Glutamatergic neuron (in vitro differentiated cells): Measurements from ENCODE around the gene LDLRAD4. TPM values are rescaled to one million over a fixed set of nuclear protein-coding genes. Genes with fewer than 3 reads are reported as not detected.

Experiments used
- DNase-seq: peaks from one replicate; pipeline ENCODE4 v3.0.0; 2022
- H3K27ac Mint-ChIP-seq: one replicate; pipeline ENCODE4 v1.8.0; 2020; ENCODE audit warnings: mild to moderate bottlenecking, mixed read lengths, inconsistent platforms; ENCODE audit not compliant: unreplicated experiment
- H3K27me3 Mint-ChIP-seq: one replicate; pipeline ENCODE4 v1.8.0; 2020; ENCODE audit warnings: mild to moderate bottlenecking, moderate library complexity, mixed read lengths, inconsistent platforms; ENCODE audit not compliant: unreplicated experiment
- H3K36me3 Mint-ChIP-seq: one replicate; pipeline ENCODE4 v1.8.0; 2020; ENCODE audit warnings: mild to moderate bottlenecking, mixed read lengths, inconsistent platforms; ENCODE audit not compliant: unreplicated experiment
- H3K4me1 Mint-ChIP-seq: one replicate; pipeline ENCODE4 v1.8.0; 2020; ENCODE audit warnings: mild to moderate bottlenecking, low read depth, mixed read lengths, inconsistent platforms; ENCODE audit not compliant: unreplicated experiment
- H3K4me3 Mint-ChIP-seq: one replicate; pipeline ENCODE4 v1.8.0; 2020; ENCODE audit warnings: mild to moderate bottlenecking, mixed read lengths, inconsistent platforms; ENCODE audit not compliant: unreplicated experiment
- H3K9me3 Mint-ChIP-seq: one replicate; pipeline ENCODE4 v1.8.0; 2020; ENCODE audit warnings: mild to moderate bottlenecking, moderate library complexity, mixed read lengths, inconsistent platforms; ENCODE audit not compliant: unreplicated experiment
- total RNA-seq: library from RNA; stranded (reverse); fragmentation: NEBNext Ultra II Directional; extraction: Animal tissue kit (Norgen Biotek cat#: 25700); gene quantifications from one replicate; pipeline ENCODE4 v1.2.1, GENCODE V29; 2021; ENCODE audit not compliant: unreplicated experiment
- TF ChIP-seq, protein P1 (sequence below): fragments of 200-600 bp; sonication (generic); IDR thresholded peaks from one replicate; pipeline ENCODE4 v1.5.0; 2021; ENCODE audit not compliant: partially characterized antibody, unreplicated experiment

Gene LDLRAD4
- total RNA-seq, 1 donor from 2014 or later, result 0.29 TPM

DNA sequence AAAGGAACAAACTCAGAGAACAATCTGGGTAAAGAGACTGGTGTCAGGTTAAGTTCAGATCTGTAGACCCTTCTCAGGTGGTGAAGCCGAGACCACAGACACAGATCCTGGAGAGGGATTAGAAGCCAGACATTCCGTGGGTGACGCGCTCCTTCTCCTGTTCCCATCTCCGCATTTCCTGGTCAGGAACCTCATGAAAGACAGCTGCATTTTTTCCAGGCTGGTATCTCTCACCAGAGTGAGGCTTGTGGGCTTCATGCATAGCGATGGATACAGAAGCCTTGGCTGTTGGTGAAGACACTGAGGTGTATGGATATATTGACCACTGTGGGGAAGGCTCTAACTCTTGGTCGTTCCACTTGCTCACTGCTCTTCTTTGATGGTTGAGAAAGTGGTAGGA lies 355.2 kb downstream of the LDLRAD4 start:
- Mint-ChIP-seq H3K36me3 (no peaks in the 10 kb centered on the region), H3K27me3 (peaks cover 4% of the 10 kb centered on the region), H3K9me3 (peaks cover 3% of the 10 kb centered on the region), H3K27ac (no peak overlapping the region), H3K4me3 (no peak overlapping the region), H3K4me1 (no peaks in the 10 kb centered on the region)
- TF ChIP-seq, protein P1, sequence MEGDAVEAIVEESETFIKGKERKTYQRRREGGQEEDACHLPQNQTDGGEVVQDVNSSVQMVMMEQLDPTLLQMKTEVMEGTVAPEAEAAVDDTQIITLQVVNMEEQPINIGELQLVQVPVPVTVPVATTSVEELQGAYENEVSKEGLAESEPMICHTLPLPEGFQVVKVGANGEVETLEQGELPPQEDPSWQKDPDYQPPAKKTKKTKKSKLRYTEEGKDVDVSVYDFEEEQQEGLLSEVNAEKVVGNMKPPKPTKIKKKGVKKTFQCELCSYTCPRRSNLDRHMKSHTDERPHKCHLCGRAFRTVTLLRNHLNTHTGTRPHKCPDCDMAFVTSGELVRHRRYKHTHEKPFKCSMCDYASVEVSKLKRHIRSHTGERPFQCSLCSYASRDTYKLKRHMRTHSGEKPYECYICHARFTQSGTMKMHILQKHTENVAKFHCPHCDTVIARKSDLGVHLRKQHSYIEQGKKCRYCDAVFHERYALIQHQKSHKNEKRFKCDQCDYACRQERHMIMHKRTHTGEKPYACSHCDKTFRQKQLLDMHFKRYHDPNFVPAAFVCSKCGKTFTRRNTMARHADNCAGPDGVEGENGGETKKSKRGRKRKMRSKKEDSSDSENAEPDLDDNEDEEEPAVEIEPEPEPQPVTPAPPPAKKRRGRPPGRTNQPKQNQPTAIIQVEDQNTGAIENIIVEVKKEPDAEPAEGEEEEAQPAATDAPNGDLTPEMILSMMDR, result no peak
- no peak for DNase-seq

DNA sequence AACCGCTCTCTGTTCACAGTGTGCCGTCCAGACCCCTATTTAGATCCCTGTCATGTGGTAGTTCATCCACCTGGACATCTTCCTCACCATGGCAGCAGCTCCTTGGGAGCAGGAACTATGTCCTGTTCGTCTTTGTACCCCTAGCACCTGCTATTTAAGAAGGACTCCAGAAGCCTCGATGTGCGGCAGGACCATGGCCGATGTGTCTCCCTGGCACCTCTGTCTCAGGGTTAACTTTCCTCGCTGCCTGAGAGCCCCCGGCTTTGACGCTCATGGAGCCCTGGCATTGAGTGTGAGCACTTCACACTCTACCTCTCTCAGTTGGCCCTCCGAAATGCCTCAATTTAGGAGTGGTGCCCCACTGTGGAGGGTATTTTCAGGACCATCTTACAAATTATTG lies 355.8 kb downstream of the LDLRAD4 start:
- no peak overlapping the region for H3K4me3 Mint-ChIP-seq
- no peaks in the 10 kb centered on the region for H3K4me1 Mint-ChIP-seq
- no peaks in the 10 kb centered on the region for H3K9me3 Mint-ChIP-seq
- H3K36me3 Mint-ChIP-seq, result no peaks in the 10 kb centered on the region
- TF ChIP-seq, protein P1, result no peak
- no peak overlapping the region for H3K27ac Mint-ChIP-seq
- peaks cover 4% of the 10 kb centered on the region for H3K27me3 Mint-ChIP-seq
- DNase-seq, result no peak

DNA sequence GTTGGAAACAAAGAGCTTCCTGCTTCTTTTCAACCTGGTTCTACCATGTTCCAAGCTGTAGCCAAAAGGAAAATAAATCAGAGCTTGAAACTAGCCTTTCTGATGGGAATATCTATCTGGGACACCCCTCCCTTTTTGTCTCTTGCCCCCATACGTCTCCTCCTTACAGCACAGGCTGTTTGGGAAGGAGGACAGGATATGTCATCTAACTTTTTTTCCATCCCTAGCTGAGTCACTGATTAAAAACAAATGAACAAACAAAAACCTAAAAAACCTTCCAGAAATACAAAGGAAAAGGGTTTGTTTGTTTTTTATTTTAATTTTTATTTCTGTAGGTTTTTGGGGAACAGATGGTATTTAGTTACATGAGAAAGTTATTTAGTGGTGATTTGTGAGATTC lies 356.2 kb downstream of the LDLRAD4 start:
- Mint-ChIP-seq H3K36me3 (no peaks in the 10 kb centered on the region), H3K27me3 (peaks cover 4% of the 10 kb centered on the region), H3K4me3 (no peak overlapping the region), H3K9me3 (no peaks in the 10 kb centered on the region), H3K27ac (no peak overlapping the region), H3K4me1 (no peaks in the 10 kb centered on the region)
- DNase-seq, result no peak
- TF ChIP-seq, protein P1, result no peak

DNA sequence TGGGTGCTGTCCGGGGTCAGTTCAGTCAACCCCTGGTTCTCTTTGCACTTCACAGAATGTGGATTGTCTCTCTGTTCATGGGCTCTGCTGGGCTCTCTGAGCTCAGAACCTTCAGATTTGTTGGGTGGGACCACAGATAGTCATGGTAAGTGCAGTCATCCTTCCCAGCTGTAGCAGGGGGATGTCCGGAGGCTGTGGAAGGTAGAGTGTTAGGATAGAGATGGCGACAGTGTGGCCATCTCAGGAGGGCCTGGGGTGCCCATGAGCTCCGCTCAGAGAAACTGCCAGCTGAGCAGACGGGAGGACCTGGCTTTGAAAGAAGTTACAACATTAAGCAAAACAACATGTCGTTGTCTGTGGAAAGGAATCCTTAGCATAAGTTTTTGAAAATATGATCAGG lies 358.0 kb downstream of the LDLRAD4 start:
- H3K4me3 Mint-ChIP-seq, result no peak overlapping the region
- TF ChIP-seq, protein P1, result no peak
- no peaks in the 10 kb centered on the region for H3K4me1 Mint-ChIP-seq
- H3K36me3 Mint-ChIP-seq, result no peaks in the 10 kb centered on the region
- H3K27ac Mint-ChIP-seq, result no peak overlapping the region
- no peaks in the 10 kb centered on the region for H3K9me3 Mint-ChIP-seq
- H3K27me3 Mint-ChIP-seq, result peaks cover 4% of the 10 kb centered on the region
- DNase-seq, result no peak

DNA sequence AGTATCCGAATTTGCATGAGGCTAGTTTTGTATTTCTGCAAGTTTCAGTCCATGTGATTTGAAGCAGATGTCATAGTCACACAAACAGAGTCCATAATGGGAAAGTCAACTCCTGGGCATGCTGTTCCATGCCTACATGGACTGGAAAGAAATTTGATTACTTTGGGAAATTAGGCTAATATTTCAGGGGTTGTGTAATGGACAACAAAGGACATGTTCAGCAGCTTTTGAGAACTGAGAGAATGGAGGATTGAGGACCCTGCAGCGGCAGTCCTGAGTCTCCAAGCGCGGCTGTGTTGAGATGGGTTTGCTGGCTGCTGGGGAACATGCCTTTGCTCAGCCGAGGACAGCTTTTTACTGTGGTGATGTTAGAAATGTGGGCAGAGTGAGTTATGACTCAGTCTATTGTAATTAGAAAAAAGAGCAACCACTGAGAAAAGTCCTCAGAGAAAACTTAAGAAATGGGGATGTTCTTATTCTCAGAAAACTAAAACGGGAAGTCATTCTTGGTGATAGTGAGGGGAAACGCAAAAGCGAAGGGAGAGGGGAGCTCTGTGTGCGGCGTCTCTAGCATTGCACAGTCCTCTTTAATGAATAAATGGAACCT lies 358.6 kb downstream of the LDLRAD4 start:
- H3K4me3 Mint-ChIP-seq, result no peak overlapping the region
- TF ChIP-seq, protein P1, result no peak
- no peak for DNase-seq
- no peaks in the 10 kb centered on the region for H3K36me3 Mint-ChIP-seq
- H3K9me3 Mint-ChIP-seq, result no peaks in the 10 kb centered on the region
- H3K27me3 Mint-ChIP-seq, result peaks cover 4% of the 10 kb centered on the region
- H3K4me1 Mint-ChIP-seq, result no peaks in the 10 kb centered on the region
- no peak overlapping the region for H3K27ac Mint-ChIP-seq
